ENCODE data around the gene PROM1.

Gene PROM1

DNA sequence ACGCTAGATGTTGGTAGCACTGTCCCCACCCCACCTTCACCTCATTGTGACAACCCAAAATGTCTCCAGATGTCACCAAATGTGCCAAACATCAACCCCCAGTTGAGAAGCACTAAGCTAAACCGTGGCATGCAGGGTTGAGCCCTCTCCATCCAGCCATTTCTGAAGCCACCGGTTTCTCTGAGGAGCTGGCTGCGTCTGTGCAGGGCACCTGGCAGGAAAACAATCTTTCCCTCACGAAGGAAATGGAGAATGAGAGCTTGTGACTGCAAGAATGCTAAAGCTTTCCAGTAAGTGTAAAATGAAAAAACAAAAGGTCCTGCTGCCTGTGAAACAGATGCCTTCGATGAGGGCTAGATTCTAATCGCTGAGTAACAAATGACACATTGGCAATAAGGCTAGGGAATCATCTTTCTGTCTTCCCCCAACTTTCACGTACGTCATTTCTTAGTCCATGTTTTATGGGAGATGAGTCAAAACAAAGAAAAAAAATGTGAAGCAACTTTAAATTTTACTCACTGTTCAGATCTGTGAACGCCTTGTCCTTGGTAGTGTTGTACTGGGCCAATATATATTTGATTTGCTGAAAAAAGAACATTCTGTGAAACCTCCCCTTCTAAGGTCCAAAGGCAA, 59.9 kb downstream of the PROM1 start:
- no peak for DNase-seq

DNA sequence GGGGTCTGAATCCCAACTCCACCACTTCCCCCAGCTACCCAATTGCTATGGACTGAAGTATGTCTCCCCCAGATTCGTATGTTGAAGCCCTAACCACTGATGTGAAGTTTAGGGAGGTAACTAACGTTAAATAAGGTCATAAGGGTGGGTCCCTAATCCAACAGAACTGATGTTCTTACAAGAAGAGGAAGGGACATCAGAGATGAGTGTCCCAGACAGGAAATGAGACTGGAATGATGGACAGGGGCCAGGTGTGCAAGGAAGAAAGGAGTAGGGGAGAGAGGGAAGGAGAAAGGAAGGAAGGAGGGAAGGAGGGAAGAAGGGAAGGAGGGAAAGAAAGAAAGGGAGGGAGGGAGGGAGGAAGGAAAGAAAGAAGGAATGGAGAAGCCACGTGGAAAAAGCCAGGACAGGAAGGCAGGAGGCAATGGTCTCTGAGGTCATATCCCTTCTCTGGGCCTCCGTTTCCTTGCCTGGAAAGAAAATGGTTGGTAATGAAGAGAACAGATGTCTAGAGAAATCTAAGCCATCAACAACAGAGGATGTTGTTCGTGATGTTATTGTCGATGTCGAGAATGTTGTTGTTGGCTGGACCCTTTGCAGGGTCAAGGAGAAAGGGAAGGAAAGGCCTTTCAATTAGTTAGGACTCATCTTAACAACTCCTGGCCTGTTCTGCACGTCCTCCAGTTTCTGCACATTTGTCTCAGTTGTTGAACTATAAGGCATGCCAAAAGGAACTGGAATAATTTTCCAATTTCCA, 61.8 kb downstream of the PROM1 start:
- no peak for DNase-seq

DNA sequence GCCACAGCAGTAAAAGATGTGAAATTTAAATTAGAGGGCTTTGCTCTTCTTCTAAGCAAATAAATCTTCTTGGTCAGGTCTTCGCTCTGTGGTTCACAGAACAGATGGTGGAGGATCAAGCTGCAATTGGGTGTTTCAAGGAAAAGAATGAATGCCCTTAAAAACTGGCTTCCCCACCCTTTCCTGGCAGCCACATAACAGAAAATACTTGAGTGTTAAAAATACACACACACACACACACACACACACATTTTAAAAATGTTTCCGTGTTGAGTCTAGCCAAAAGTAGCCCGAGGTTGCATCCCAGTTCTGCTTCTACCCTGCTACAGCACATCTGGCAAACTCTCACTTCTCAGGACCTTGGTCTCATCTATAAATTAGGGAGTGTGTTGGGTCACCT, 64.2 kb downstream of the PROM1 start:
- DNase-seq: no peak

DNA sequence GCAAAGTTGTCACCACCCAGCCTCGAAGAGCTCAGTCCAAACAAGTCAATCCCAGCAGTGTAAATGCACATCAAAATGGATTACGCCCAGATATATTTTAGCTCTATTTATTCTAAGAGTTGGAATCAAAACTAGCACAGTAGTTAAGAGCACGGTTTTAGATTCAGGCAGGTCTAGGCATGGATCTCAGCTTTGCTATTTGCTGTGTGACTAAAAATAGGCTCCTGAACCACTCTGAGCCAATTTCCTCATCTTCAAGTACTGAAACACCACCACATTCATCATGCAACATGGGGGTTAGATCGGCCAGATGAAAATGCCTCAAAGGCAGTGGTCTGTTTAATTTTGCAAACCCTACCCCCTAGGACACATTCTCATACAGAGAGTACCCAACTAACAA, 65.0 kb downstream of the PROM1 start:
- DNase-seq: no peak

DNA sequence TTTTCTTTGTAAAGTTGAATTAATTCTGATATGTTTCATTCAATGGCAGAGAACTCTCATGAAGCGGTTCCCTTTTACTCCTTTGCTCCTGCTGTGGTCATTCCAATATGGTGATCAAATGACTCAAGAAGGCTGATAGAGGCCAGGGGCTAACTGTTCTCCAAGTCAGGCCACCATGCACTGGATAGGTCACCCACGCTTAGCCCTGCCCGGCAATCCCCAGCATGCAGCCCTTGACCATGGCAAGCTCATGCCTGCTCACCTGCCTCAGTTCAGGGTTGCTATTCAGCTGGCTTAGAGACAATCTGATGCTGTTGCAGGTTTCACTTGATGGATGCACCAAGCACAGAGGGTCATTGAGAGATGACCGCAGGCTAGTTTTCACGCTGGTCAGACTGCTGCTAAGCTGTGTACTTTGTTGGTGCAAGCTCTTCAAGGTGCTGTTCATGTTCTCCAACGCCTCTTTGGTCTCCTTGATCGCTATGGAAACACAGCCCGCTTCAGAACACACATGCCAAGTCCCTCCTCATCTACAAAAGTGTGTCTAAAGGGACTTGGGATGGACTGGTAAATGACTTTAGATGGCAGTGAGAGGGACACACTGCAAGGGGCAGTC, 65.7 kb downstream of the PROM1 start:
- no peak for DNase-seq

DNA sequence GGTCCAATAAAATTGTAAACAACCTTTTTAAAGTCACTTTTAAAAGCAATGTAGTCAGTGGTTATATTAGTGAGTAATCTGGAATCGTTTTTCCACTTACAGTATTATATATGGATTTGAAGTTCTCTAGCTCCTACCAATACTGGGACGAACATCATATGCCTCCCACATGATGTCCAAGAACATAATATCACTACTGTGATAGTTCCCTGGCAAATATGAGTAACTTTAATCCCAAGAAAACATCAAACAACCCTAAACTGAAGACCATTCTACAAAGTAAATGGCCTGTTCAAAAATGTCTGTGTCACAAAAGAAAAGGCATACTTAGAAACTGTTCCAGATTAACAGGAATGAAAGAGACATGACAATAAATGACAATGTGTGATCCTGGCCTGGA, 67.3 kb downstream of the PROM1 start:
- DNase-seq: no peak

DNA sequence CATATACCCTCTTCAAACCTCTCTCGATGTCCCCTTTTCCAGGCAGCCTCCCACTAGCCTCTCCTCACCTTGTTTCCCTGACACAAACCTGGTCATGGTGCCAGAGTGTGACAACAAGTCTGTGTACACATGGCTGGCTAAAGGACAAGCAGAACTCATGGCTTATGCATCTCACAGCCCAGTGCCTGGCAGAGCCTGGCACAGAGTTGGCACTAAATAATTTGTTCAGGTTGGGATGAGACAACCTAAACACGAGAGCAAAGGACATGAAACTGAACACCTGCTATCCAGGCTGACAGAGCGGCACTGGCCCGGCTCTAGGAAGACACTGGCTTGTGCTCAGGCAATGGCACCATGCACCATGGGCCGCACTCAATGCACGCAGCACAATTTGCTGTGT, 72.7 kb downstream of the PROM1 start:
- no peak for DNase-seq

DNA sequence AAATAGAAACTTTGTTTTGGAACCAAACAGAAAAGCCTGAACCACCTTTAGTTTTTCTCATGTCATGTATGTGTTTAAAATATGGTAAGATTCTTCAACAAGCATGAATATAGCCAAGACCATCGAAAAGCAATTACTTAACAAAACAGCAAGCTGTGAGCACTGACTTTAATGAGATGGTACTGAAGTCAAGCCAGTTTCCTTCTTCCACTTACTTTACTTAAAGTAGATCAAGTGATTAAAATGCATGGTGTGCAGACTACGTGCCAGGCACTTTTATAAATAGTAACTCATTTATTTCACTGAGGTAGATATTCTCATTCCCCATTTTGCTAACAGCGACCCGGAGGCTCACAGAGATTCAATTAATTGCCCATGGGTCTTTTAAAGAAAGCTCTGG, 74.7 kb downstream of the PROM1 start:
- no peak for DNase-seq

DNA sequence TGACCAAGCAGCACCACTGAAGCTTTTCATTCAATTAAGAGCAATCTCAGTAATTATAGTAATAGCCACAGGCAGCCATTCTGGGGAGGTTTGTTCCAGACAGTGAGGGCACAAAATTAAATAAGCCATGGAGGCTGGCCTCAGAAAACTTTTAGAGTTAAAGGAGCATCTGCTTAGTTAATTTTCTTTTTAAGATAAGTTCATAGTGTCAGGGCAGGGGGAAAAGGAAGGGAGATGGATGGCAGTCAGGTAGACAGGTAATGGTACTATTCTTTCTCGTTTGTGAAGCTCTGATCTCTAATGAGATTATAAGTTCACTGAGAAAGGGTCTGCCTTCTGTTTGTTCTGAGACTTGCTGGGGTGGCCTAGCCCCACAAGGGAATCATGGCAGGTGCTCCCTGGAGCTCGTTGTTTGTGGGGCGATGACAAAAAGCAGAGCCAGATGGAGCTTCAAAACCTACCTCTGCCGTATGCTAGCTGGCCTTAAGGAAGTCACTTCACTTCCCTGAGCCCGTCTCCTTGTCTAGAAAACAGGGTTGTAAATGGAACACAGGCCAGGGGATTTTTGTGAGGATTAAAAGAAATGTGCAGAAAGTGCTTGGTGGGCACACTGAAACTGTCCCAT, 76.2 kb downstream of the PROM1 start:
- DNase-seq: no peak

DNA sequence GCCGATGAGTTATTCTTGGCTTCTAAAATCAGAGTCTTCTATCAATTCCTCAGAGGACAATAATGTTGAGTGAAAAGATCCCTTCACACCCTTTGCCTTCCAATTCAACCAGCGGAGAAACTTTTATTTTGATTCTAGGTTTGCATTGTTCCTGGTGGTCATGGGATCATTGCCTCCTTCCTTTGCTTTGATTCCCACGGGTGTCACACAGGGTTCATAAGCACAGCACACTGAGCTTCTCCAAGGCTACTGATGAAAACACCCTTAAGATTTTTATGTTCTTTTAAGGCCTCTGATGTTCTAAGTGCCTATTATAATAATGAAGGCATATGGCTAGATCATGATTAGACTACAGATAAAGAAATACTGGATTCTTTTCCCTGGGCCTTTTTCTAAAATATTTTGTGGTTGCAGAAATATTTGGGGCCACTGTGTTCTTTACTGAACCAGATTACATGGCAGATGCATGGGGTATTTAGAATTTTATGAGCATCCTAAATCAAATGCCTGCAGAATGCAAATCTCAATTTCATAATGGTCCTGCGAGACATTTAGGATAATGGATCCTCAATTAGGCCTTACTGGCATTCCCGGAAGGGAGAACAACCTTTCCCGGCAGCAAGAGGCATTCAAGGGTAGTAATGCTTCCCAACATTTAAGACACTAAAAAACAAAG, 76.9 kb downstream of the PROM1 start:
- DNase-seq: no peak

DNA sequence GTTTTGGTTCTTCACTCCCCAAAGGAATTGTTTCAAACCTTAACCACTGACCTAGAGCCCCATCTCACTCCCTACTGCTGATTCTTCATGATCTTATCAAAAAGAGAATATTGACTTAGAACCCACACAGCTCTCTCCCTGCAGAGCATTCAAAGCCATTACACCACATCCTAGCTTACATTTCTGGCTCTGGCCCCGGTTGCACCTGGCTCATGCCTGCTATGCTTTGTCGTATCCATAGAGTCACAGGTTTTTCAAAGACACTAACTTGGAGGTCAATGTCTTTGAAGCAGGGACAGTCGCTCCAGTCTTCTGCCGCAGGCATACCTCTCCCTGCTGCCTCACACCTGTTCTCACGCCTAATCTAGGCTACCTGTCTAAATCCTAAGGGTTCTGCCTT, 78.1 kb downstream of the PROM1 start:
- DNase-seq: no peak

DNA sequence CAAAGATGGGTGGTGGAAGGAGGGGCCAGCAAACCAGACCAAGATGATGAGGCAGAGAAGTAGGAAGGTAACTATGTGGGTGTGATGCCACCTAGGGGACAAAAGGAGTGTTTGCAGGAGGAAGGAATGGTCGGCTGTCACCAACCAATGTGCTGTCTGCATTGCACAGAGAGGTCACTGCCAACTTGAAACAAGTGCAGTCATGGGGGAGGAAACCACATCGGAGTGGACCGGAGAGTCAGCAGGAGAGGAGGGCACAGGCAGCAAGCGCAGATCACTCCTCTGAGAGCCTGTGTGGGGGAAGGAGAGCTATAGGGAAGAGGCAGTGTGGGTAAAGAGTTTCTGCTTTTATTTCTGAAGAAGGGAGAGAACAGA, 82.4 kb downstream of the PROM1 start:
- peak; percentile 19 for DNase-seq

DNA sequence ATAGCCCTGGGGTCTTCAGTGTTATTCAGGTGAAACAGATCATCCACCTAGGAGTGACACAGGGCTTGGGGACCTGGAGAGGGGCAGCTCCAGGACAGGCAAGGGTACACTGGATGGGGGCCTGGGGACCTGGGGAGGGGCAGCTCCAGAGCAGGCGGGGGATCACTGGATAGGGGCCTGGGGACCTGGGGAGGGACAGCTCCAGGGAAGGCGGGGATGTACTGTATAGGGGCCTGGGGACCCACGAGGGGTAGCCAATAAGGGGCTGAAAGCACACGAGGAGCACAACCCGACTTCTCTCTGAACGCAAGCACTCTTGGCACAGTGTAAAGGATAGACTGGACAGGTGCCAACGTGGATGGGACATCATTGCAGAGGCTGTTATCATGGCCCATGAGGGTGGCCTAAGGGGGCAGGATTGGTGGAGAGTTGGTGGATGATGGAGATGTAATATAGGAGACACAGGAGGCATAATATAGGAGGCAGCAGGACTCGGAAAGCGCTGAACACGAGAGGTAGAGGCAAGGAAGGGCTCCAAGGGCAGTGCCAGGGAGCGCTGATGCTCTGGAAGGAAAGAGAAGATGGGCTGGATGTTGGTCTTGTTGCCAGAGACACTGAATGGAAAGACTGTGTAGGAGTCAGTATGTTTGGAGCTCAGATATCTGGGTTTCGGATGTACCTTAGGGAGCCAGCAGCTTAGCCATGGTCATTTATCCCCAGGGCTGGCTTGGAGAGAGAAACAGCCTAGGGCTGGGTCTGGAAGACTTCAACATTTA, 82.9 kb downstream of the PROM1 start:
- no peak for DNase-seq

DNA sequence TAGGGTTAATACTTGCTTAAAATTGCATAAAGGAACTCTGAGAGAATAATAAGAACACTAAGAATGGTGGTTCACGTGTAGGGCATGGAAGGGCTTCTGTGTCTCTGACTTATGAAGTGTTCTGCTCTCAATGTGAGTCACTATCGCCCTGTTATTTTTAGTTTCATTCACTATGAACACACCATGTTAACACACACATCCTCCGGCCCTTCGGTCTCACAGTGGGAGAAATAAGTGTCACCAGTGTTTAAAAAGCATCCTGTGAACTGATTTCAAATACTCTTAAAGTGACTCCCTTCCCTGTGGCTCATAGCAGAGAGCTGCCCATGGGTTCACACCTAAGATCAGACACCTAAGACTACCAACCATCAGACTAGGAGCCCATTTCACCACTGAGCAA, 87.0 kb downstream of the PROM1 start:
- DNase-seq: no peak

DNA sequence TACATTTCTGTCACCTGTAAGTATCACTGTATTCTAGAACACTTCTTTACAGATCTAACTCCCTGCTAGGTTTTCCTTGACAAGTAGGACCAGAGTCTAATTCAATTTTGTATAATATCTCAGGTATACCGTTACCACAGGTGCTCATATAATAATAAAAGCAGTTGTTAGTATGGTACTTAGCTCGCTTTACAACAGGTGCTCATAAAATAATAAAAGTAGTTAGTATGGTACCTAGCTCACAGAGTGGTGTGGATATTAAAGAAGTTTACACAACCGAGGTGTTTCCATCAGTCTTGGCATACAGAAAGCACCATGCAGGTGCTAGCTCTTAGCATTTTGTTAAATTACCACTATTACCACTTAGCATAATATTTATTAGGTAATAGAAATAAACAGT, 88.0 kb downstream of the PROM1 start:
- no peak for DNase-seq

DNA sequence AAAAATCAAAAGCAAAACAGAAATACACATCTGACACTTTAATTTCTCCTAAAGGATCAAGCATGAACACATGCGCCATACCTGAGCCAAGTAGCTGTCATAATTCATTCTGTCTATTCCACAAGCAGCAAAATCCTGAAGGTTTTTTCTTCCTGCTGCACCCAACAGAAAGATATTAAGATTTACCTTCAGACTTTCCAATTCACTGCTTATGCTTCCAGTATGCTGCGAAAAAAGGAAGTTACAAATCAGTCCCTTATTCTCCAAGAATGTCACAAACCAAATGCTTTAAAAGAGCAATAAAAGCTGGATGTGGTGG, 91.7 kb downstream of the PROM1 start:
- no peak for DNase-seq

DNA sequence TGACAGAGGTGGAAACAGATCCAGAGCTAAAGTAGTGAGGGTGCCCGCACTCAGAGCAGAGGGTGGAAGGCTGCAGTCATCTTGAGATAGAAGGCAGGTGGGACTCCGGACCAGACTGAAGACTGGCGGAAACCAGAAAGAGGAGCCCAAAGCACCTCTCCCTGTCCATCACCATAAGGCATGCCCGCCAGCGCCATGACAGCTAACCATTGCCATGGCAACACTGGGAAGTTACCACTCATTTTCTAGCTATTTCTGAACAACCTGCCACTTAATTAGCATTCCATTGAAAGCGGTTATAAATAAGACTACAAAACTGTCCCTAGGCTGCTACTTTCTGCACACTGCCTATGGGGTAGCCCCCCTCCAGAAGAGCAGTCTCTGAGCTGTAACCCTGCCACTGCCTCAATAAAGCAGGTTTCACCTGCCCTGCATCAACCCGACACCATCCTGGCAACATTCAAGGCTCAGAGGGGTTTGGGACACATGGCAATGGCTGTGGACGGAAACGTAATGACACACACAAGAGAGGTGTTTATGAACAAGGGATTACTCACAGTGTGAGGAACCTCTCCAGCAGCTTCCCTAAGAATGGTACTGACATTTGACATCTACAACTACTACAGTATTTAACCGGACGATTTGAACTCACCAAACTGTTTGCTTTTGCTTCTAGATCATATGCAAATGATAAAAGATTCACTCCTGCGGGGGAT, 93.1 kb downstream of the PROM1 start:
- DNase-seq: no peak

DNA sequence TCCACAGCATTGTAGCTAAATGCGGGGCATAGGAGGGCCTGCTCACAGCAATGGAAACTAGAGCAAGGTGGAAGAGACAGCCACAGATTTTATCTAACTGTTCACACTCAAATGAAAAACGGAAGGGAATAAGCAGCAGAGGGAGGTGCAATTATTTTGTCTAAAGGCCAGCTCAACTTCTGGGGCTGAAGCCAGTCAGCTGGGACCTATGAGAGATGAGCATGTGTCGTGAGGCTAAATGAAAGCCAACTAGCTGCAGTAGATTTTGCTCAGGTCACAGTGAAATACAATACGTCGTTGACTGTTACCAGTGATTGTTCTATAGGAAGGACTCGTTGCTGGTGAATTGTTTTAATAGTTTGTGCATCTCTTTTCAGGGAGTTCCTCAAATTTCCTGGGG, 94.4 kb downstream of the PROM1 start:
- no peak for DNase-seq

DNA sequence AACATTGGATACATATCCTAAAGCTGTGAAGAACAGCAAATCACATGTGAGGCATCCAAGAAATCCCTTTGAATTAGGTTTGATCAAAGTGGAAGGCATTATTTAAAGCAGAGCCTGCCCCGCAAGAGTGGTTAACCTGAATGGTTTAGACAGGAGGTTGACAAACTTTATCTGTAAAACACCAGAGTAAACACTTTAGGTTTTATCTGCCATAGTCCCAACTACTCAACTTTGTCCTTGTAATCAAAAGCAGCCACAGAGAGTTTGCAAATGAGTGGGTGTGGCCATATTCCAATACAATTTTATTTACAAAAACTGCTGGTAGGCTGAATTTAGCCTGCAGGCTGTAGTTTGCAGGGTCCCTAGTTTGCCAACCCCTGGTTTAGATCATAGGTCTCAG, 95.6 kb downstream of the PROM1 start:
- DNase-seq: no peak

DNA sequence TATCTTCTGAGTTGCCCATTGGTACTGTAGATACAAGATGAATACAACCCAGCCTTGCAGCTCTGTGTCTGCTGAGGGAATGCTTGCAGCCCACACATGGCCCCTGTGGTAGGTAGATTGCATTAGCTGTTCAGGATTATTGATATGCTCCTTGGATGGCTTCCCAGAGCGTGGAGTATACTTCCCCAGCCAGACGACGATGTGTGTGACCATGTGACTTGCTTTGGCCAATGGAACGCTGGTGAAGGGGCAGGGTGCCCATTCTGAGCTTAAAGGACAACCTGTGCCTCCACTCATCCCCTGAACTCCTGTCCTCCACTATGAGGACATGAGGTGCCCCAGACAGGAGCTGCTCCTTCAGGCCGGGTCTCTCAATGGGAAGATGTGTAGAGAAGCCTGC, 96.9 kb downstream of the PROM1 start:
- DNase-seq: no peak

DNA sequence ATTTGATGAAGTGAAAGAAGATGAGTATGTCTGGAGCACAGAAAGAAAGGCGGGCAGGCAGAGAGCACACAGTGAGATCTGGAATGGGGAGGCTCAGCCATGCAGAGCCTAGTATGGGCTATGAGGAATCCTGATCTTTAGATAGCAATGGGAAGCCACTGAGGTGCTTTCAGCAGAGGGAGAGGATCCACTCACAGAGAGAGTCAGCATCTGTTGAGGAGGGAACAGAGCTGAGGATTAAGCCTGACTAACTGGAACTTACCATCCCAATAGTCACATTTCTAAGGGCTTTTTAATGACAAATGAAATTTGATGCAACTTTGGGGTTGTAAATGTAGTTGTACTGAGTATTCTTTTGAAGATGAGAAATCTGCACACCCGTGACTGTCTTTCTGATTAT, 100.2 kb downstream of the PROM1 start:
- DNase-seq: no peak

DNA sequence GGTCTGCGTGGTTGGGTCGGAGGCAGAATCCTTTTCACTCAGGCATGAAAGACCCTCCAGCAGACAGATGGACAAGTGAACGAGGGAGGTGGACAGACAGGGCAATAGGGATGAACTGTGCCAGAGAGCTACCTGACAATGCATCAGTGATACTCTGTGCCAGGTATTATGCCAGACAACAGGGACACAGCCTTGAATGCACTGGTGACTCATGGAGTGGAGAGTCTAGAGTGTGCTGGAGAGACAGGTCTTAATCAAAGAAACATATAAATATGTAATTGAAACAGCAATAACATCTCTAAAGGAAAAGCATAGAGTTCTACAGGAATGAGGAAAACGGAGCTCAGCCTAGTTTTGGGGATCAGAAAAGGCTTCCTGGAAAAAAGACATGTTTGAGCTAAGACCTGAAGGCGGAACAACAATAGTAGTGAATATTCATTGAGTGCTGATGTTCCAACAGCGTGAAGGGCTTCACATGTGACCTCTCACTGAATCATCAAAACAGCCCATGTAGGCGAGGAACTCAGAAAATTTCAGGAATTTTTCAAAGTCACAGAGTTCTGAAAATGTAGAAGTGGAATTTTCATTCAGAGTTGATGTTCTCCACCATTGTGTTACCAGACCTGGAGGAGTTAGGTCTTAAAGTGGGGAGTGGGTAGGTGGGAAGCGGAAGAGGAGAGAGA, 100.8 kb downstream of the PROM1 start:
- DNase-seq: no peak
